Activated T-helper 2 cell treated with anti-CD3 and anti-CD28 coated beads, Interferon-gamma antibody, Interleukin-2, Interleukin-4, amounts not matched to agents 10 μg/mL and 5 μg/mL and 100 μg/mL, durations not matched to agents 14 hours and 24 hours and 36 hours (primary cell): ENCODE measurements around the gene PGBD1. TPM values are rescaled to one million over a fixed set of nuclear protein-coding genes. Genes with fewer than 3 reads are reported as not detected.

Source experiments
- DNase-seq: peaks from one replicate; pipeline ENCODE4 v3.0.0; 2021; ENCODE audit warnings: low spot score
- H3K27ac Mint-ChIP-seq: one replicate; pipeline ENCODE4 v1.8.0; 2021; ENCODE audit warnings: mixed read lengths
- H3K27me3 Mint-ChIP-seq: one replicate; pipeline ENCODE4 v1.8.0; 2021; ENCODE audit warnings: low read depth, mixed read lengths
- H3K36me3 Mint-ChIP-seq: one replicate; pipeline ENCODE4 v1.8.0; 2021; ENCODE audit warnings: low read depth, mixed read lengths
- H3K4me1 Mint-ChIP-seq: one replicate; pipeline ENCODE4 v1.8.0; 2021; ENCODE audit warnings: low read depth, mixed read lengths
- H3K4me3 Mint-ChIP-seq: one replicate; pipeline ENCODE4 v1.8.0; 2021; ENCODE audit warnings: low read depth, mild to moderate bottlenecking, moderate library complexity, mixed read lengths
- H3K9me3 Mint-ChIP-seq: one replicate; pipeline ENCODE4 v1.8.0; 2021; ENCODE audit warnings: mixed read lengths
- intact Hi-C: fragments of 100-400 bp; cut with micrococcal nuclease; formaldehyde crosslinking; loops from one replicate; pipeline ENCODE4 v1.15.1; 2023
- total RNA-seq: library from RNA; stranded (reverse); gene quantifications from 2 replicates; pipeline ENCODE4 v1.2.3, GENCODE V29; 2022

The PGBD1 gene
- total RNA-seq, 1 donor from 2014 or later, result 3.8 TPM

DNA sequence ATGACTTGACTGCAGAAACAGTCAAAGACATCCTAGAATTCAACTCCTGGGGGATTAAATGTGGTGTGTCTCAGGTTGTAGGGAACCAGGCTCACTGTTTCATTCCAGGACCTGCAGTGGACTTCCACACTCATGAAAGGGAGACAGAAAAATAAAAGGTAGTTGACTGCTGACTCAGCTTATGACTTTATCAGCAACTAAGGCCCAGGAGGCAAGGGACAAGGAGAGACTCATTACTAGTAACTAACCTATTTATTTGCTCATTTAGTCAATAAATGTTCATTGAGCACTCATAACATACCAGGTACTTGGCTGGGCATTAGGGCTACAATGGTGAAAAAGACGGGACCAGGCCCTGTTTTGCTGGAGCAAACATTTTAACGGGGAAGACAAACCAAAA, 51.7 kb downstream of the PGBD1 start:
- Mint-ChIP-seq H3K9me3 (peaks cover 22% of the 10 kb centered on the region), H3K4me3 (no peak overlapping the region), H3K27me3 (peaks cover 2% of the 10 kb centered on the region), H3K4me1 (peaks cover 4% of the 10 kb centered on the region), H3K27ac (no peak overlapping the region), H3K36me3 (peaks cover 3% of the 10 kb centered on the region)
- no peak for DNase-seq
- intact Hi-C loops, result loop anchor here (5.0 to 10.0 kb wide), 2 partner anchors 51 to 108 kb away; partner anchors contain the start of genes PGBD1 and ZSCAN9

DNA sequence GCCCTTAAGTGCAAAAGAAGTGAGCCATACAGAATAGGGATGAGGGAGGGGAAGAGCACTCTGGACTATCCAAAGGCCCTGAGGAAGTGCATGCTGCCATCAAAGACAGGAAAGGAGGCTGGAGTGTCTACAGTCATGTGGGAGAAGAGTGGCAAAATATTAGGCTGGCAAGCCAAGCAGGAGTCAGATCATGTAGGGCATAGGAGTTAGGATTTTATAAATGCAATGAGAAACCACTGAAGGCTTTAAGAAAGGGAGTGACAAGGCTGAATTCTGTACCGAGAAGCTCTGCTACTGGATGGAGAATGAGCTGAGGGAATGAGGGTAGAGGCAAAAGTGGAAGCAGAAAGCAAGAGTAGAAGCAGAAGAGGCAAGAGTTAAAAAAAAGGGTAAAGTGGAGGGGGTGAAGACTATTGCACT, 52.2 kb downstream of the PGBD1 start:
- H3K27ac Mint-ChIP-seq, result no peak overlapping the region
- H3K4me1 Mint-ChIP-seq, result peaks cover 4% of the 10 kb centered on the region
- peaks cover 18% of the 10 kb centered on the region for H3K9me3 Mint-ChIP-seq
- H3K4me3 Mint-ChIP-seq, result no peak overlapping the region
- H3K27me3 Mint-ChIP-seq, result peaks cover 2% of the 10 kb centered on the region
- no peak for DNase-seq
- H3K36me3 Mint-ChIP-seq, result peaks cover 3% of the 10 kb centered on the region
- intact Hi-C loops, result loop anchor here (5.0 to 10.0 kb wide), 2 partner anchors 51 to 109 kb away; partner anchors contain the start of genes PGBD1 and ZSCAN9

DNA sequence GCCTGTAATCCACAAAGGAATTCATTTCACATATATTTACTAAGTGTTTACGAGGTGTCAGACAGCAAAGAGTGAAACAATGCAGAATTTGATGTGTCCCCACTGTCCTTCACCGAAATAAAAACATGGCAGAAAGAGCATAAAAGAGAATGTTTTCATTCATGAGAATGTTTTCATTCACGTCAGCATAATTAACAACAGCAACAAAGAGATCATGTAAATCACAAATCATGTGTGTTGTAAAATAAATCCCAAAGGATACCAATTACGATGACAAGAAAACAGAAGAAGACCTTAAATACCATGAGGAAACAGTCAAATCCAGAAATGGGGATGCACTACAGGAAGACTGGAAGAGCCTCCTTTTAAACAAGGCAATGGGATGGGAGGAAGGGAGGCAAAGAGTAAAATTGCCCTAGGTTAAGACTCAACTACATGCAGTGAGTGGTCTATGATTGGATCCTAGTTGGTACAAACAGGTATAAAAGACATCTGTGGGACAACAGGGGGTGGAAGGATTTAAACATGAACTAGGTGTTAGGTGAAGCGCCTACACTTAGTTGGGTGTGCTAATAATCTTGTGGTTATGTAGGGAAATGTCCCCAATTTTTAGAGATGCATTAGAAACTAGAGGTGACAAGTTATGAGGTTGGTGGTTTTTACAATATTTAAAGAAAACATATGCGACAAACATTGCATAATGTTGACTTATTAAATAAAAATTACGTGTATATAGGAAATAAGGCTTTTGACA, 53.1 kb downstream of the PGBD1 start:
- DNase-seq, result no peak
- Mint-ChIP-seq H3K36me3 (no peaks in the 10 kb centered on the region), H3K9me3 (peaks cover 10% of the 10 kb centered on the region), H3K4me3 (no peak overlapping the region), H3K4me1 (peaks cover 4% of the 10 kb centered on the region), H3K27ac (no peak overlapping the region), H3K27me3 (peaks cover 2% of the 10 kb centered on the region)
- intact Hi-C loops, result loop anchor here (1.0 to 10.0 kb wide), 6 partner anchors 15 to 197 kb away; partner anchors contain the start of genes PGBD1, ZKSCAN3, ZKSCAN4 and ZSCAN26

DNA sequence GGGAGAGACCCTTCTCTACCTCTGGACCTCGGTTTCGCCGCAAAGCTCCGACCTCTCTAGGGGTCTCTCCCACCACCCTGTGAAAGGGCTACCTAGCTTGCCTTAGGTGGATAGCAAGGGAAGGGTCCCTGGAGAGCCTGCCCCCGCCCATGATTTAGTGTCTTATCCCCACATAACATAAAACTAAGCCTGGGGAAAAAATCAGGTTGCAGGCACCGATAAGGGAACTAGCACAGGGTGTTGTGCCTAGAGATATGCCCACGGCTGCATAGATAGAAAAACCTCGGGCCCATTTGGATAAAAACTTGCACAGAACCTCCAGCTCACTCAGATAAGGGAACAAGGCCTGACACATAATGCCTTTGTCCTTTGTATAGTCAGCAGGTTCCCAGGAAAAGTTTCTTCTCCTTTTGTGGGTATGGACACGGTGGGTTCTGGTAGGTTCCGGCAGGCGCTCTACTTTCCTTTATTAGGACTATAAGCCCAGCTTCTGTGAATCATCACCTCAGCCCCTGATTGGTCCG, 53.7 kb downstream of the PGBD1 start:
- Mint-ChIP-seq H3K27me3 (peaks cover 2% of the 10 kb centered on the region), H3K36me3 (peaks cover 6% of the 10 kb centered on the region), H3K27ac (no peak overlapping the region), H3K4me1 (peaks cover 4% of the 10 kb centered on the region), H3K4me3 (no peak overlapping the region), H3K9me3 (peaks cover 16% of the 10 kb centered on the region)
- no peak for DNase-seq
- intact Hi-C loops, result loop anchor here (1.0 to 10.0 kb wide), 5 partner anchors 14 to 198 kb away; partner anchors contain the start of genes ZKSCAN3, ZKSCAN4, ZSCAN26 and ZSCAN9

DNA sequence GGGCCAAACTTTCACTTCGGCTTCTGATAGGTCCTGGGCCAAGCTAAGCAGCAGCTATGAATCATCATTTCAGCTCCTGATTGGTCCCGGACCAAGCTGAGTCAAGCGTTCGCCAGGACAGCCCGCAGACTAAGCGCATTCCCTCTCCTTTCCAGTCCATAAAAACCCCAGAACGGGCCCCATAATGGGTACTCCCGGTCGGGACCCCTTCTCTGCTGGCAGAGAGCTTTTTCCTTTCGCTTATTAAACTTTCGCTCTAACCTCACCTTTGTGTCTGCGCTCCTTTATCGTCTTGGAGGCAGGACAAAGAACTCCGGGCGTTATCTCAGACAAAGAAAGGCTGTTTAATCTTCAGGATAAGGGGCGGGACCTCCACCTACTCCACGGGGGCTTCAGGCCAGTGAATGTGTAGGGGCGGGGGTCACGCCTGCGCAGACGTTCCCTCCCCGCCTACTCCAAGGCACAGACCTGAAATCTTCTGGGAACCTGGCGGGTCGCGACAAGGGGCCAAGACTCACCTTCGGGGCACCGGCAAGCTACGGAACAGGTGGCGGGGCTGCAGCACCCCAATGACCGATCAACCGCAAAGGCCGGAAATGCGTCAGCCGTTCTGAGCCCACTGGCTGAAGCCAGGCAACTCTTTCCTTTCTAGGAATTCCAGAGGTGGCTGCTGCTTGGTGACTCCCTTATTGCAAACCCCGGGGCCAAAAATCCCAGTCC, 54.4 kb downstream of the PGBD1 start, which contains the start of gene ZSCAN31:
ZSCAN31 (minus strand) TSS at position 585 of the 720 bp plus-strand sequence. CDS start 6,465 bp downstream, outside the sequence.
- Mint-ChIP-seq H3K4me3 (no peak within 1 kb of the TSS), H3K36me3 (peaks cover 11% of the 10 kb centered on the region), H3K27ac (no peak within 1 kb of the TSS), H3K4me1 (peaks cover 4% of the 10 kb centered on the region), H3K9me3 (peaks cover 19% of the 10 kb centered on the region), H3K27me3 (peaks cover 2% of the 10 kb centered on the region)
- intact Hi-C loops, result loop anchor here (1.0 to 10.0 kb wide), 5 partner anchors 14 to 198 kb away; partner anchors contain the start of genes ZKSCAN3, ZKSCAN4, ZSCAN26 and ZSCAN9
- peak; percentile 70 for DNase-seq

DNA sequence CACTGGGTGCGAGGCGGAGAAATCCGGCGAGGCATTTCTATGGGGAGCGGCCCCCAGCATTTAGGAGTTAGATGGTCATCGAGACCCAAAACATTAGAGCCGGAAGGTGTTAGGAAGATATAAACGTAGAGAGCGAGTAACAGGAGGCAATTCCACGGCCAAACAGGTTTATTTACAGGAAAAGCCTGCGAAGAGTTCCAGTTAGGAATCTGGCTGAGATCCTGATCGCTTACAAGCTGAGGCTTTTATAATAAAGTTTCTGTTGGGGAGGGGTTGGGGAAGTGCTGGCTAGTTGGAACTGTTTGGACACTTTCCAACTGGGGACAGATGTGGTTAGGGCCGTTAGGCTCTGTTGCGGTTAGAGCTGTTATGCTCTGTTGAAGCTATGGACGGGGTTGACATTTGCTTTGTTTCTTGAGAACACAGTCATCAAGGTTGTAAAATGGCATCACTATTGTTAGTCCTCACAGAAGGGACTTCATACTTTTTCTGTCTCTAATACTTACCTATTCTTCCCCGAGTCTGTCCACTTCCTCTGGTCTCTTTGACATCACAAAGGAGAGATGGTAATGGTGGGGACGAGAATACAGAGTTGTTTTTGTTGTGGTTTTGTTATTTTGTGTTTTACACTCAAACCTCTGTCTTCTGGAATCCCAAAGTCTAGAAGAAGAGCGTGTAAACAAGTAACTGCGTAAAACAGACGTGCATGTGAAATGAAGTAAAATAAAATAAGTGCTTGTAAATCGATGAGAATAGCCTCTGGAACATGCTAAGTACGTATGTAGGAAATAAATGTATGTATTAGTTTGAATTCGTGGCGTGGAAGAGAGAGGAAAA, 55.1 kb downstream of the PGBD1 start:
- peaks cover 24% of the 10 kb centered on the region for H3K9me3 Mint-ChIP-seq
- H3K27ac Mint-ChIP-seq, result no peak overlapping the region
- H3K36me3 Mint-ChIP-seq, result peaks cover 14% of the 10 kb centered on the region
- H3K4me3 Mint-ChIP-seq, result no peak overlapping the region
- intact Hi-C loops, result loop anchor here (5.0 to 10.0 kb wide), 3 partner anchors 69 to 199 kb away; partner anchors contain the start of genes ZSCAN26 and ZSCAN9
- H3K27me3 Mint-ChIP-seq, result peaks cover 2% of the 10 kb centered on the region
- H3K4me1 Mint-ChIP-seq, result peaks cover 4% of the 10 kb centered on the region
- no peak for DNase-seq

DNA sequence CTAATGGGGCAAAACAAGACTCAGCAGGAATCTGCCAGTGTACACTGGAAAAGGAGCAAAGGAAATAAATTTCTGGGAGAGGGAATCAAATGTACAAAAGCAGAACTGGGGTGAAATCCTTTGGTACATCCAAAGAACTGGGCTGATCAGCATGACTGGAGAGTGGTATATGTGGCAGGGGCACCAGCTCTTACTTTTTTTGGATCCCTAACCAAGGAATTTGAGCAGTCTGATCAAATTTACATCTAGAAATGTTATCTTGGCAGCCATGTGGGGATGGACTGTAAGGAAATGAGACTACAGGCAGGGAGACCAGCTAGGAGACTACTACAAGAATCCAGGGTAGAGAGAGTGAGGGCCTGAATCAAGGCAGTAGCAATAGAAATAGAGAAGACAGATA, 55.7 kb downstream of the PGBD1 start:
- Mint-ChIP-seq H3K36me3 (peaks cover 14% of the 10 kb centered on the region), H3K4me1 (peaks cover 4% of the 10 kb centered on the region), H3K27ac (no peak overlapping the region), H3K9me3 (peaks cover 25% of the 10 kb centered on the region), H3K4me3 (no peak overlapping the region), H3K27me3 (peaks cover under 1% of the 10 kb centered on the region)
- DNase-seq, result no peak
- intact Hi-C loops, result loop anchor here (5.0 to 10.0 kb wide), 3 partner anchors 70 to 200 kb away; partner anchors contain the start of genes ZSCAN26 and ZSCAN9

DNA sequence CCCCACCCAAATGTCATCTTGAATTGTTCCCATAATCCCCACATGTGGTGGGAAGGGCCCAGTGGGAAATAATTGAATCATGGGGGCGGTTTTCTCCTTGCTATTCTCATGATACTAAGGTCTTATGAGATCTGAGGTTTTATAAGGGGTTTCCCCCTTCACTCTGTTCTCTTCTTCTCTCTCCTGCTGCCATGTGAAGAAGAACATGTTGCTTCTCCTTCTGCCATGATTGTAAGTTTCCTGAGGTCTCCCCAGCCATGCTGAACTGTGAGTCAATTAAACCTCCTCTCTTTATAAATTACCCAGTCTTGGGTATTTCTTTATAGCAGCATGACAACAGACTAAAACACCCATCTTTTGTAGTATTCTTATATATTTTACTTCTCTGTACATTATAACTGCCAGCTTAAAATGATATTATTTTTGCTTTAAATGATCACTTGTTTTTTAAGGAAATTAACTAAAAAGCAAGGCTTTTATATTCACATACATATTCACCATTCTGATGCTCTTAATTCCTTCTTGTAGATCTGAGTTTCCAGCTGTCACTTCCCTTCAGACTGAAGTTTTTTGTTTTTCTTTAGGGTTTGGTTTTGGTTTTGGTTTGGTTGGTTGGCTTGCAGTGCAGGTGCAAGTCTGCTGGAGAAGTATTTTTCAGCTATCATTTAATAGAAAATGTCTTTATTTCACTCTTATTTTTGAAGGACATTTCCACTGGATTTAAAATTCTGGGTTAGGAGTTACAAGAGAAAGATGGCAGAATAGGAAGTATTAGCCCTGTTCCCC, 59.1 kb downstream of the PGBD1 start:
- Mint-ChIP-seq H3K27ac (no peak overlapping the region), H3K36me3 (peaks cover 14% of the 10 kb centered on the region), H3K4me3 (no peak overlapping the region), H3K4me1 (no peaks in the 10 kb centered on the region), H3K27me3 (peaks cover 11% of the 10 kb centered on the region), H3K9me3 (peaks cover 24% of the 10 kb centered on the region)
- intact Hi-C loops, result no loop called here
- no peak for DNase-seq

DNA sequence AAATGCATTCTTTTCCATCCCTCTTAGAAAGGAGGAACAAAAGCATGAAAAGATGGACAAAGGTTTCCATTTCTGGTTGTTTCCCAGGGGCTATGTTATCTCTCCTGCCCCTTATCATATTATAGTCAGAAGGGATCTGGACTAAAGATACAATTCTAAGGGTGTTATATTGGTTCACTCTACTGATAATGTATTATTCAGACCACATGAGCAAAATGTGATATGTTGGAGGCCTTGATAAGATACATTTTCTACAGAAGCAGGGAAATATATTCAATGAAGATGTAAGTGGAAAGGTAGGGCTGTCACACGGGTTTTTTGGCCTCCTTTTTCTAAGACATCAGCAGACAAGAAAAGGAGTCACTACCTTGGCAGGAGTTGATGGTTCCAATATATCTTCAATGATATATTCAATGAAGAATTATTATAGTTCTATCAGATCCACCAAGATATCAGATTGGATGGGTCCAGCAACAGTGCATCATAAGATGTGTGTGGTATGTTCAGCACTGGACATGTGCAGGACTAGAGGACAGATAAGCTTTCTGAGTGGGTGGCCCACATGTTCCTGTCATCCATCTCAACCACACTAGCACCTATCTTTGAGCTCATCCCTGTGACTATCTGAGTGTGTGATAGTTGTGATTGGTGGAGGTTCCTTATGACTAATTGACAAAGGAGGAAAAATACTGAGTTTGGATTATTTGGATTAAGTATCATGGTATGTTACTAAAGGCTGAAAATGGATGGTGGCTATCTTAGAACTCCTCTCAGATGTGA, 62.7 kb downstream of the PGBD1 start:
- Mint-ChIP-seq H3K4me1 (no peaks in the 10 kb centered on the region), H3K4me3 (no peak overlapping the region), H3K27ac (no peak overlapping the region), H3K9me3 (peaks cover 24% of the 10 kb centered on the region), H3K27me3 (peaks cover 26% of the 10 kb centered on the region), H3K36me3 (peaks cover 14% of the 10 kb centered on the region)
- intact Hi-C loops, result no loop called here
- DNase-seq, result no peak

DNA sequence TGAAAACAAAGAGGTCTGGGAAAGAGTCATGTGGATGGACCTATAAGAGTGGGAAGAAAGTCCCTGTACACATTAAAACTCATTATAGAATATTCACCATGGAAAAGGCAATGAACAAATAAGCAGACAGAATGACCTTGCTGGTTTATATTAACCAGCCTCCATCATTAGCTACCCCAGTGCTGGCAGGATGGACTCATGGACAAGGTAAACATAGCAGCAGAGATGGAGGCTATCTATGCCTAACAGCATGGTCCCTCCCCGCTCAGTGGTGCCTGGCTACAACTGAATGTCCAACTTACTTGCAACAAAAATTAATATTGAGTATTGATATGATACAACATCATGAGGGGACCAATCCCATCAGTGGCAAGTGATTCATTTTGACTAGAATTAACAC, 63.8 kb downstream of the PGBD1 start:
- peaks cover 10% of the 10 kb centered on the region for H3K36me3 Mint-ChIP-seq
- H3K4me1 Mint-ChIP-seq, result peaks cover 7% of the 10 kb centered on the region
- no peak for DNase-seq

DNA sequence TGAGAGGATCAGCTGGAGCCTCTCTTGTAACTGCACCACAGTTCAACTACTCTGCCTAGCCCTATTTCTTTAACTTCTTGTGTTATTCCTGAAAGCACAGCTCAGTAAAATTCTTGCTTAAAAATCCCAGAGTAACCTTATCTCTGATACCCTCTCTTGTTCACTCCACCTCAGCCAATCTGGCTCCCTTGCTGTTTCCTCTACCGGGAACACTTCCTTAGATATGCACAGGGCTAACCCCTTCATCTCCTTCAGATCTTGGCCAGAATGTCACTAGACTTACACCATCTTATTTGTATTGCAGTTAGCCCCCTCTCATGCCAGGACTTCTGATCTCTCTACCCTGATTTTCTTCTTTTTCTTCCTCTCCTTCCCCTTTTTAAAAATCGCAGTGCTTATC, 65.7 kb downstream of the PGBD1 start:
- intact Hi-C loops, result loop anchor here (5.0 kb wide), 1 partner anchor 50 kb away; the partner anchor contains the start of gene ZSCAN12
- peaks cover 20% of the 10 kb centered on the region for H3K4me1 Mint-ChIP-seq
- H3K9me3 Mint-ChIP-seq, result no peaks in the 10 kb centered on the region
- peaks cover 28% of the 10 kb centered on the region for H3K27me3 Mint-ChIP-seq
- no peak overlapping the region for H3K27ac Mint-ChIP-seq
- H3K4me3 Mint-ChIP-seq, result no peak overlapping the region
- no peak for DNase-seq
- peaks cover 9% of the 10 kb centered on the region for H3K36me3 Mint-ChIP-seq

More for the DNA sequence above, 63.8 kb downstream of the PGBD1 start:
- intact Hi-C loops, result loop anchor here (5.0 kb wide), 1 partner anchor 52 kb away; the partner anchor contains the start of gene ZSCAN12
- Mint-ChIP-seq H3K4me3 (no peak overlapping the region), H3K27me3 (peaks cover 28% of the 10 kb centered on the region), H3K27ac (no peak overlapping the region), H3K9me3 (peaks cover 17% of the 10 kb centered on the region)
